Astrocyte (in vitro differentiated cells and primary cell): Measurements from ENCODE around the gene NCBP3.

Source experiments
- CTCF ChIP-seq: IDR thresholded peaks from 2 replicates; pipeline ENCODE4 v1.5.1; 2011; ENCODE audit warnings: low read depth, mild to moderate bottlenecking, inconsistent platforms, low read length, moderate library complexity; ENCODE audit not compliant: insufficient read depth
- EZH2 ChIP-seq: IDR thresholded peaks from 2 replicates; pipeline ENCODE4 v1.6.1; 2012; ENCODE audit warnings: mild to moderate bottlenecking, low read length, inconsistent platforms; ENCODE audit not compliant: insufficient read depth

DNA sequence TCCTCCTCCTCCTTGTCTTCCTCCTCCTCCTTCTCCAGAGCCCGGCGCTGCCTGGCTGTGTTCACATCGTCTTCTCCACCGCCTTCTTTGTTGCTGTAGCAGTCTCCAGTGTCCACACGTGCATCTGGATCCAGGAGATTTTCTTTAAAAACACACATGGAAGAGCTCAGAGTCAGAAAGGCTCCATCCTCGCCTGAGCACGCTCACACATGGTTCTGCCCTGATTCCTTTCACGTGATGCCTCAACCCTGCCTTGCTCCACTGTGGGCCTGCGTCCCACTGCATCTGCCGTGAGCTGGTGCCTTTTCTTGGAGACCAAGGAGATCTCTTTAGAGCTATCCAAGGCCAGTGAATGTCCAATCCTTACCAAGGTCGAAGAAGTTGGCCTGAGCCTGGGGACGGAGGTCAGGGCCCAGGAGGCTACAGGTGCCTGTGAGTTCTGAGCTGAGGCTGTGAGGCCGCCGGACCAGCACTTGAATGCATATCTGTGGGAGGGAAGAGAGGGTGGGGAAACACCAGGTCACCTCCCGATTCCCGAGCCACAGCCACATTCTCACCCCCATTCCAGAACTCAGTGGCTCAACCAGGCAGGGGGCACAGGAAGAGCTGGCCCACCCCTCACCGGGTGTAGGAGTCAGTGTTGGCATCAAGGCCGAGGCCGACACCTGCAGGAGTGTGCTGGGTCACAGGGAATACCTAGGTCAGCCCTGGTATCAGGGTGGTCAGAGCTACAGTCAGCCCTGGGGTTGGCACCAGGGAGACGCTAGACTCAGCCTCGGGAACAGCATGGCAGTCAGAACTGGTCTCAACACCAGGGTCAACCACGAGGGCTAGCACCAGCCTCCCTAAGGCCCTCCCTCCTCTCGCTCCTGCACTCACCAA is 84.8 kb downstream of the NCBP3 start:
- TF ChIP-seq CTCF (no peak), EZH2 (no peak)
